Activated CD8-positive, alpha-beta T cell treated with anti-CD3 and anti-CD28 coated beads for 36 hours (primary cell): ENCODE measurements around the gene IL1RN. TPM values are rescaled to one million over a fixed set of nuclear protein-coding genes. Genes with fewer than 3 reads are reported as not detected.

Experiments used
- ATAC-seq: fragments of 200-7000 bp; cut with Tn5 transposase; one replicate; pipeline ENCODE4 v1.10.0; 2021; ENCODE audit warnings: mild to moderate bottlenecking, moderate library complexity
- CTCF ChIA-PET: fragments of 350-600 bp; sonication (Branson Sonifier 250); formaldehyde crosslinking; loops from one replicate; lab custom pipeline; 2021; ENCODE audit warnings: antibody characterized with exemption; lab: Charles Lee
- POLR2A ChIA-PET: fragments of 350-600 bp; sonication (Branson Sonifier 250); formaldehyde crosslinking; loops from one replicate; lab custom pipeline; 2021; ENCODE audit warnings: antibody characterized with exemption; lab: Charles Lee
- DNase-seq: peaks from one replicate; pipeline ENCODE4 v3.0.0-alpha.2; 2020
- H3K27ac Mint-ChIP-seq: one replicate; pipeline ENCODE4 v1.8.0; 2021; ENCODE audit warnings: mild to moderate bottlenecking, mixed read lengths
- H3K27me3 Mint-ChIP-seq: one replicate; pipeline ENCODE4 v1.8.0; 2021; ENCODE audit warnings: mixed read lengths
- H3K36me3 Mint-ChIP-seq: one replicate; pipeline ENCODE4 v1.8.0; 2021; ENCODE audit warnings: low read depth, mixed read lengths
- H3K4me1 Mint-ChIP-seq: one replicate; pipeline ENCODE4 v1.8.0; 2021; ENCODE audit warnings: low read depth, mixed read lengths
- H3K4me3 Mint-ChIP-seq: one replicate; pipeline ENCODE4 v1.8.0; 2021; ENCODE audit warnings: mild to moderate bottlenecking, moderate library complexity, mixed read lengths
- H3K9me3 Mint-ChIP-seq: one replicate; pipeline ENCODE4 v1.8.0; 2021; ENCODE audit warnings: mixed read lengths
- CTCF ChIP-seq: fragments of 200-600 bp; IDR thresholded peaks from one replicate; pipeline ENCODE4 v1.8.0; 2022; ENCODE audit warnings: antibody characterized with exemption, mild to moderate bottlenecking
- intact Hi-C: fragments of 100-400 bp; cut with micrococcal nuclease; formaldehyde crosslinking; loops from one replicate; pipeline ENCODE4 v1.10.0; 2022
- total RNA-seq, 2 experiments: library from RNA; stranded (reverse); gene quantifications; one replicate each; pipeline ENCODE4 v1.2.3, GENCODE V29; 2021

Gene IL1RN
- total RNA-seq, 2 experiments from 2014 or later: 0.50 to 0.85 TPM

GRCh38 chr2:113131352-113132185 is 4.2 kb downstream of the IL1RN start:
- H3K4me1 Mint-ChIP-seq: peaks cover 9% of the 10 kb centered on the region
- no peaks in the 10 kb centered on the region for H3K27me3 Mint-ChIP-seq
- no peaks in the 10 kb centered on the region for H3K36me3 Mint-ChIP-seq
- no peak overlapping the region for H3K27ac Mint-ChIP-seq
- no peak for DNase-seq
- no peaks in the 10 kb centered on the region for H3K9me3 Mint-ChIP-seq
- no peak for ATAC-seq
- POLR2A ChIA-PET: no interaction called here
- no peak overlapping the region for H3K4me3 Mint-ChIP-seq
- CTCF ChIA-PET: interaction anchor here (8.5 to 11.4 kb wide), 2 partner anchors 51 to 70 kb away, joined by 190 to 212 read pairs; no protein-coding TSS in a partner anchor
- intact Hi-C loops: no loop called here
- TF ChIP-seq CTCF: no peak

DNA sequence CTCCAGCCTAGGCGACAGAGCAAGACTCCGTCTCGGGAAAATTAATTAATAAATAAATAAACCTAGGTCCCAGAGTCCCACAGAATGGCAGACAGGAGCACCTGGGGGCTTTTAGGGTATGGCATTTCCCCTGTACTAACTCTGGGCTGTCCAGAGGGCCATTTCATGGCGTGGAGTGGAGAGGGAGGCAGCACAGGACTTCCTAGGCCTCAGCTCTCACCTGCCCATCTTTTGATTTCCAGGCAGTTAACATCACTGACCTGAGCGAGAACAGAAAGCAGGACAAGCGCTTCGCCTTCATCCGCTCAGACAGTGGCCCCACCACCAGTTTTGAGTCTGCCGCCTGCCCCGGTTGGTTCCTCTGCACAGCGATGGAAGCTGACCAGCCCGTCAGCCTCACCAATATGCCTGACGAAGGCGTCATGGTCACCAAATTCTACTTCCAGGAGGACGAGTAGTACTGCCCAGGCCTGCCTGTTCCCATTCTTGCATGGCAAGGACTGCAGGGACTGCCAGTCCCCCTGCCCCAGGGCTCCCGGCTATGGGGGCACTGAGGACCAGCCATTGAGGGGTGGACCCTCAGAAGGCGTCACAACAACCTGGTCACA is 5.1 kb downstream of the IL1RN start:
- no peak overlapping the region for H3K4me3 Mint-ChIP-seq
- no peak for TF ChIP-seq CTCF
- no peaks in the 10 kb centered on the region for H3K9me3 Mint-ChIP-seq
- ChIA-PET CTCF (interaction anchor here (1.1 to 11.4 kb wide), 4 partner anchors 9 to 69 kb away, joined by 3 to 212 read pairs (median 168); partner anchors contain the start of gene IL1RN), POLR2A (interaction anchor here (0.9 kb wide), 1 partner anchor 30 kb away, joined by 3 read pairs; no protein-coding TSS in a partner anchor)
- H3K27me3 Mint-ChIP-seq: no peaks in the 10 kb centered on the region
- no peaks in the 10 kb centered on the region for H3K36me3 Mint-ChIP-seq
- peaks cover 10% of the 10 kb centered on the region for H3K4me1 Mint-ChIP-seq
- intact Hi-C loops: no loop called here
- ATAC-seq (no peak), DNase-seq (no peak)
- H3K27ac Mint-ChIP-seq: no peak overlapping the region

DNA sequence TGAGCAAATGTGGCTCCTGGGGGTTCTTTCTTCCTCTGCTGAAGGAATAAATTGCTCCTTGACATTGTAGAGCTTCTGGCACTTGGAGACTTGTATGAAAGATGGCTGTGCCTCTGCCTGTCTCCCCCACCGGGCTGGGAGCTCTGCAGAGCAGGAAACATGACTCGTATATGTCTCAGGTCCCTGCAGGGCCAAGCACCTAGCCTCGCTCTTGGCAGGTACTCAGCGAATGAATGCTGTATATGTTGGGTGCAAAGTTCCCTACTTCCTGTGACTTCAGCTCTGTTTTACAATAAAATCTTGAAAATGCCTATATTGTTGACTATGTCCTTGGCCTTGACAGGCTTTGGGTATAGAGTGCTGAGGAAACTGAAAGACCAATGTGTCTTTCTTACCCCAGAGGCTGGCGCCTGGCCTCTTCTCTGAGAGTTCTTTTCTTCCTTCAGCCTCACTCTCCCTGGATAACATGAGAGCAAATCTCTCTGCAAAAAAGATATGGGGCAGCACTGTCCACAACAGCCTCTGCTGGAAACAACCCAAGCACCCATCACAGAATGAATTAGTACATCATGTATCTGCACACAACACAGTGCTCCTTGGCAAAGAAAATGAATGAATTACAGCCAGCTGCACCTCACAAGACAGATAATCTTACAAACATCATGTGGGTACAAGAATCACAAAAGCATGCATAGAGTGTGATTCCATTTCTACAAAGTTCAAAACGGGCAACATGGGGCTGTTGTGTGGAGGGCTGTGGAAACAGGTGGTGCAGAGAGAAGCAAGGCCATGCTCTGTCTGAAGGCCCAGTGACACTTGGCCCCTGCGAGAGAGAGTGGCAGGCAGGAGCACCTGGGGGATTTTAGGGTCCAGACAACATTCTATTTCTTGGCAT is 6.6 kb downstream of the IL1RN start:
- Mint-ChIP-seq H3K4me3 (no peak overlapping the region), H3K9me3 (no peaks in the 10 kb centered on the region), H3K4me1 (peaks cover 25% of the 10 kb centered on the region), H3K27me3 (no peaks in the 10 kb centered on the region), H3K36me3 (no peaks in the 10 kb centered on the region), H3K27ac (no peak overlapping the region)
- no peak for TF ChIP-seq CTCF
- peak; percentile 30 for DNase-seq
- ChIA-PET POLR2A (no interaction called here), CTCF (interaction anchor here (1.1 to 11.4 kb wide), 6 partner anchors 11 to 68 kb away, joined by 3 to 212 read pairs (median 92); partner anchors contain the start of gene IL1RN)
- peak; percentile 57 for ATAC-seq
- intact Hi-C loops: no loop called here

GRCh38 chr2:113134717-113135116 is 7.3 kb downstream of the IL1RN start:
- H3K27me3 Mint-ChIP-seq: no peaks in the 10 kb centered on the region
- ChIA-PET CTCF (interaction anchor here (1.2 to 11.4 kb wide), 6 partner anchors 12 to 67 kb away, joined by 3 to 212 read pairs (median 136); partner anchors contain the start of genes IL1RN and PSD4), POLR2A (interaction anchor here (1.0 to 1.1 kb wide), 2 partner anchors 64 to 66 kb away, joined by 3 to 4 read pairs; no protein-coding TSS in a partner anchor)
- H3K4me1 Mint-ChIP-seq: peaks cover 29% of the 10 kb centered on the region
- no peak overlapping the region for H3K27ac Mint-ChIP-seq
- no peak for DNase-seq
- H3K36me3 Mint-ChIP-seq: no peaks in the 10 kb centered on the region
- no peak for TF ChIP-seq CTCF
- intact Hi-C loops: loop anchor here (5.0 kb wide), 1 partner anchor 48 kb away; no protein-coding TSS in a partner anchor
- no peaks in the 10 kb centered on the region for H3K9me3 Mint-ChIP-seq
- ATAC-seq: no peak
- no peak overlapping the region for H3K4me3 Mint-ChIP-seq
